ENCODE results near the gene S1PR4.

Gene S1PR4

GRCh38 chr19:3175781-3176714 lies 2.5 kb upstream of the S1PR4 start:
- in situ Hi-C loops (cut with MboI; ENCODE audit: low pct_unique_long_range_greater_than_20kb, low sequenced_read_pairs): no loop called here
- no peak for DNase-seq

- DNase-seq: no peak
- in situ Hi-C loops (cut with MboI; ENCODE audit: low pct_unique_long_range_greater_than_20kb, low sequenced_read_pairs): no loop called here
These were observed 1.7 kb upstream of the S1PR4 start for GRCh38 chr19:3176715-3177501.

- in situ Hi-C loops (cut with MboI; ENCODE audit: low pct_unique_long_range_greater_than_20kb, low sequenced_read_pairs): no loop called here
- DNase-seq: peak; percentile 45
These were observed 587 bp downstream of the S1PR4 start for GRCh38 chr19:3178973-3179738.

- peak; percentile 49 for DNase-seq
- in situ Hi-C loops (cut with MboI; ENCODE audit: low pct_unique_long_range_greater_than_20kb, low sequenced_read_pairs): no loop called here
These were observed 1.2 kb downstream of the S1PR4 start for GRCh38 chr19:3179739-3180293.

- in situ Hi-C loops (cut with MboI; ENCODE audit: low pct_unique_long_range_greater_than_20kb, low sequenced_read_pairs): no loop called here
- no peak for DNase-seq
These were observed 5.4 kb downstream of the S1PR4 start for GRCh38 chr19:3183721-3184641.

GRCh38 chr19:3184847-3185460 lies 6.4 kb downstream of the S1PR4 start:
- no peak for DNase-seq
- in situ Hi-C loops (cut with MboI; ENCODE audit: low pct_unique_long_range_greater_than_20kb, low sequenced_read_pairs): no loop called here

- in situ Hi-C loops (cut with MboI; ENCODE audit: low pct_unique_long_range_greater_than_20kb, low sequenced_read_pairs): no loop called here
- peak; percentile 96 for DNase-seq
These were observed 7.0 kb downstream of the S1PR4 start, which contains the start of gene NCLN for GRCh38 chr19:3185461-3186159. Gene NCLN, plus strand, starts transcription at chr19:3185930. Its CDS starts 101 bp downstream, at chr19:3186031.

GRCh38 chr19:3186160-3186688 lies 7.7 kb downstream of the S1PR4 start:
- in situ Hi-C loops (cut with MboI; ENCODE audit: low pct_unique_long_range_greater_than_20kb, low sequenced_read_pairs): no loop called here
- no peak for DNase-seq

GRCh38 chr19:3186891-3187661 lies 8.5 kb downstream of the S1PR4 start:
- in situ Hi-C loops (cut with MboI; ENCODE audit: low pct_unique_long_range_greater_than_20kb, low sequenced_read_pairs): no loop called here
- DNase-seq: no peak

GRCh38 chr19:3187662-3188511 lies 9.3 kb downstream of the S1PR4 start:
- no peak for DNase-seq
- in situ Hi-C loops (cut with MboI; ENCODE audit: low pct_unique_long_range_greater_than_20kb, low sequenced_read_pairs): no loop called here

- no peak for DNase-seq
- in situ Hi-C loops (cut with MboI; ENCODE audit: low pct_unique_long_range_greater_than_20kb, low sequenced_read_pairs): no loop called here
These were observed 10.3 kb downstream of the S1PR4 start for GRCh38 chr19:3188627-3189596.

- in situ Hi-C loops (cut with MboI; ENCODE audit: low pct_unique_long_range_greater_than_20kb, low sequenced_read_pairs): no loop called here
- DNase-seq: no peak
These were observed 11.3 kb downstream of the S1PR4 start for GRCh38 chr19:3189702-3190469.

- in situ Hi-C loops (cut with MboI; ENCODE audit: low pct_unique_long_range_greater_than_20kb, low sequenced_read_pairs): no loop called here
- DNase-seq: no peak
These were observed 11.9 kb downstream of the S1PR4 start for GRCh38 chr19:3190470-3190770.
